Esophagus muscularis mucosa (tissue), 3 donors: ENCODE measurements around the gene ZBTB38.

ENCODE experiments used
- CTCF ChIP-seq, 3 experiments: fragments of 200-600 bp in 2 of 3; fragments of 450-650 bp in 1 of 3; sonication (generic) in 2 of 3; IDR thresholded peaks; one replicate each; pipeline ENCODE4 v1.5.1; 2017 to 2019; ENCODE audit warnings: antibody characterized with exemption in 3 of 3, mild to moderate bottlenecking in 2 of 3, moderate library complexity in 1 of 3
- POLR2A ChIP-seq: fragments of 450-650 bp; IDR thresholded peaks from one replicate; pipeline ENCODE4 v1.6.1; 2017; ENCODE audit warnings: antibody characterized with exemption, moderate library complexity, mild to moderate bottlenecking, low read depth
- POLR2AphosphoS5 ChIP-seq, 2 donors: sonication (generic); formaldehyde crosslinking; IDR thresholded peaks; one replicate each; pipeline ENCODE4 v1.6.1; 2017; ENCODE audit warnings: antibody characterized with exemption in 2 of 2

- TF ChIP-seq CTCF (IDR thresholded peaks at IDR 0.05), result no peak
- TF ChIP-seq POLR2AphosphoS5 (IDR thresholded peaks at IDR 0.05), result no peak
- TF ChIP-seq POLR2A, result no peak
Observed at GRCh38 chr3:141393735-141394076, 25.4 kb downstream of the ZBTB38 start.
